ENCODE data around the gene TXNDC8. TPM values are rescaled to one million over a fixed set of nuclear protein-coding genes. Genes with fewer than 3 reads are reported as not detected.

TXNDC8 gene
- total RNA-seq, 1 experiment from 2014 or later = not detected

DNA sequence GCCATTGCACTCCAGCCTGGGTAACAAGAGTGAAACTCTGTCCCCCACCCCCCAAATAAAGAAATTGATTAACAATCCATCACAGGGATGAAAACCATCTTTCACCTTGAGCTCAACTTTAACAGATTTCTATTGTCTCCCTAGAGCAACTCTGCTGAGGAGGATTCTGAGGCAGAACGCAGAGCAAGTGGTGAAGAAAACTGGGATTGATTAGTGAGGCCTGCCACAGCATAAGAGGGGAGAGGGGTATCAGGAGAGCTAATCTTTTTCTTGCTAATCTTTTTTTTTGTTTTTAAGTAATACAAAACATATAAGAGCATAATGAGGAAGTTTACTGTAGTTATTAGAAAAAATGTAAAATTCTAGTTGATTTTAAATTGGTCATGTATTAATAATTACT is 8.9 kb downstream of the TXNDC8 start:
- no peak overlapping the region for H3K27ac Mint-ChIP-seq
- H3K4me3 Mint-ChIP-seq = no peak overlapping the region
- H3K4me1 Mint-ChIP-seq = no peaks in the 10 kb centered on the region
- POLR2A ChIA-PET = no interaction called here
- CTCF ChIA-PET = no interaction called here
- no peak for ATAC-seq
- H3K27me3 Mint-ChIP-seq (ENCODE audit: low read depth) = peaks cover 5% of the 10 kb centered on the region; the same call in 1 of the 2 replicates
- TF ChIP-seq, protein P1, sequence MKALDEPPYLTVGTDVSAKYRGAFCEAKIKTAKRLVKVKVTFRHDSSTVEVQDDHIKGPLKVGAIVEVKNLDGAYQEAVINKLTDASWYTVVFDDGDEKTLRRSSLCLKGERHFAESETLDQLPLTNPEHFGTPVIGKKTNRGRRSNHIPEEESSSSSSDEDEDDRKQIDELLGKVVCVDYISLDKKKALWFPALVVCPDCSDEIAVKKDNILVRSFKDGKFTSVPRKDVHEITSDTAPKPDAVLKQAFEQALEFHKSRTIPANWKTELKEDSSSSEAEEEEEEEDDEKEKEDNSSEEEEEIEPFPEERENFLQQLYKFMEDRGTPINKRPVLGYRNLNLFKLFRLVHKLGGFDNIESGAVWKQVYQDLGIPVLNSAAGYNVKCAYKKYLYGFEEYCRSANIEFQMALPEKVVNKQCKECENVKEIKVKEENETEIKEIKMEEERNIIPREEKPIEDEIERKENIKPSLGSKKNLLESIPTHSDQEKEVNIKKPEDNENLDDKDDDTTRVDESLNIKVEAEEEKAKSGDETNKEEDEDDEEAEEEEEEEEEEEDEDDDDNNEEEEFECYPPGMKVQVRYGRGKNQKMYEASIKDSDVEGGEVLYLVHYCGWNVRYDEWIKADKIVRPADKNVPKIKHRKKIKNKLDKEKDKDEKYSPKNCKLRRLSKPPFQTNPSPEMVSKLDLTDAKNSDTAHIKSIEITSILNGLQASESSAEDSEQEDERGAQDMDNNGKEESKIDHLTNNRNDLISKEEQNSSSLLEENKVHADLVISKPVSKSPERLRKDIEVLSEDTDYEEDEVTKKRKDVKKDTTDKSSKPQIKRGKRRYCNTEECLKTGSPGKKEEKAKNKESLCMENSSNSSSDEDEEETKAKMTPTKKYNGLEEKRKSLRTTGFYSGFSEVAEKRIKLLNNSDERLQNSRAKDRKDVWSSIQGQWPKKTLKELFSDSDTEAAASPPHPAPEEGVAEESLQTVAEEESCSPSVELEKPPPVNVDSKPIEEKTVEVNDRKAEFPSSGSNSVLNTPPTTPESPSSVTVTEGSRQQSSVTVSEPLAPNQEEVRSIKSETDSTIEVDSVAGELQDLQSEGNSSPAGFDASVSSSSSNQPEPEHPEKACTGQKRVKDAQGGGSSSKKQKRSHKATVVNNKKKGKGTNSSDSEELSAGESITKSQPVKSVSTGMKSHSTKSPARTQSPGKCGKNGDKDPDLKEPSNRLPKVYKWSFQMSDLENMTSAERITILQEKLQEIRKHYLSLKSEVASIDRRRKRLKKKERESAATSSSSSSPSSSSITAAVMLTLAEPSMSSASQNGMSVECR (CRISPR knock-in tag; IDR thresholded peaks at IDR 0.05; ENCODE audit: borderline replicate concordance) = no peak
- TF ChIP-seq, protein P2, sequence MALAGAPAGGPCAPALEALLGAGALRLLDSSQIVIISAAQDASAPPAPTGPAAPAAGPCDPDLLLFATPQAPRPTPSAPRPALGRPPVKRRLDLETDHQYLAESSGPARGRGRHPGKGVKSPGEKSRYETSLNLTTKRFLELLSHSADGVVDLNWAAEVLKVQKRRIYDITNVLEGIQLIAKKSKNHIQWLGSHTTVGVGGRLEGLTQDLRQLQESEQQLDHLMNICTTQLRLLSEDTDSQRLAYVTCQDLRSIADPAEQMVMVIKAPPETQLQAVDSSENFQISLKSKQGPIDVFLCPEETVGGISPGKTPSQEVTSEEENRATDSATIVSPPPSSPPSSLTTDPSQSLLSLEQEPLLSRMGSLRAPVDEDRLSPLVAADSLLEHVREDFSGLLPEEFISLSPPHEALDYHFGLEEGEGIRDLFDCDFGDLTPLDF (CRISPR knock-in tag; IDR thresholded peaks at IDR 0.05) = no peak
- TF ChIP-seq, protein P3, sequence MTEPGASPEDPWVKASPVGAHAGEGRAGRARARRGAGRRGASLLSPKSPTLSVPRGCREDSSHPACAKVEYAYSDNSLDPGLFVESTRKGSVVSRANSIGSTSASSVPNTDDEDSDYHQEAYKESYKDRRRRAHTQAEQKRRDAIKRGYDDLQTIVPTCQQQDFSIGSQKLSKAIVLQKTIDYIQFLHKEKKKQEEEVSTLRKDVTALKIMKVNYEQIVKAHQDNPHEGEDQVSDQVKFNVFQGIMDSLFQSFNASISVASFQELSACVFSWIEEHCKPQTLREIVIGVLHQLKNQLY (CRISPR knock-in tag; IDR thresholded peaks at IDR 0.05) = no peak
- TF ChIP-seq GRHL2 (CRISPR knock-in tag; IDR thresholded peaks at IDR 0.05; ENCODE audit: insufficient replicate concordance, severe bottlenecking) (no peak), FOXJ3 (CRISPR knock-in tag; IDR thresholded peaks at IDR 0.05; ENCODE audit: borderline replicate concordance) (no peak), RORB (CRISPR knock-in tag; IDR thresholded peaks at IDR 0.05) (no peak)
- TF ChIP-seq, protein P4, sequence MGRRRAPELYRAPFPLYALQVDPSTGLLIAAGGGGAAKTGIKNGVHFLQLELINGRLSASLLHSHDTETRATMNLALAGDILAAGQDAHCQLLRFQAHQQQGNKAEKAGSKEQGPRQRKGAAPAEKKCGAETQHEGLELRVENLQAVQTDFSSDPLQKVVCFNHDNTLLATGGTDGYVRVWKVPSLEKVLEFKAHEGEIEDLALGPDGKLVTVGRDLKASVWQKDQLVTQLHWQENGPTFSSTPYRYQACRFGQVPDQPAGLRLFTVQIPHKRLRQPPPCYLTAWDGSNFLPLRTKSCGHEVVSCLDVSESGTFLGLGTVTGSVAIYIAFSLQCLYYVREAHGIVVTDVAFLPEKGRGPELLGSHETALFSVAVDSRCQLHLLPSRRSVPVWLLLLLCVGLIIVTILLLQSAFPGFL (CRISPR knock-in tag; IDR thresholded peaks at IDR 0.05; ENCODE audit: borderline replicate concordance) = no peak
- TF ChIP-seq, protein P5, sequence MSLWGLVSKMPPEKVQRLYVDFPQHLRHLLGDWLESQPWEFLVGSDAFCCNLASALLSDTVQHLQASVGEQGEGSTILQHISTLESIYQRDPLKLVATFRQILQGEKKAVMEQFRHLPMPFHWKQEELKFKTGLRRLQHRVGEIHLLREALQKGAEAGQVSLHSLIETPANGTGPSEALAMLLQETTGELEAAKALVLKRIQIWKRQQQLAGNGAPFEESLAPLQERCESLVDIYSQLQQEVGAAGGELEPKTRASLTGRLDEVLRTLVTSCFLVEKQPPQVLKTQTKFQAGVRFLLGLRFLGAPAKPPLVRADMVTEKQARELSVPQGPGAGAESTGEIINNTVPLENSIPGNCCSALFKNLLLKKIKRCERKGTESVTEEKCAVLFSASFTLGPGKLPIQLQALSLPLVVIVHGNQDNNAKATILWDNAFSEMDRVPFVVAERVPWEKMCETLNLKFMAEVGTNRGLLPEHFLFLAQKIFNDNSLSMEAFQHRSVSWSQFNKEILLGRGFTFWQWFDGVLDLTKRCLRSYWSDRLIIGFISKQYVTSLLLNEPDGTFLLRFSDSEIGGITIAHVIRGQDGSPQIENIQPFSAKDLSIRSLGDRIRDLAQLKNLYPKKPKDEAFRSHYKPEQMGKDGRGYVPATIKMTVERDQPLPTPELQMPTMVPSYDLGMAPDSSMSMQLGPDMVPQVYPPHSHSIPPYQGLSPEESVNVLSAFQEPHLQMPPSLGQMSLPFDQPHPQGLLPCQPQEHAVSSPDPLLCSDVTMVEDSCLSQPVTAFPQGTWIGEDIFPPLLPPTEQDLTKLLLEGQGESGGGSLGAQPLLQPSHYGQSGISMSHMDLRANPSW (CRISPR knock-in tag; conservative IDR thresholded peaks at IDR 0.05; ENCODE audit: low read depth) = no peak
- TF ChIP-seq, protein P6, sequence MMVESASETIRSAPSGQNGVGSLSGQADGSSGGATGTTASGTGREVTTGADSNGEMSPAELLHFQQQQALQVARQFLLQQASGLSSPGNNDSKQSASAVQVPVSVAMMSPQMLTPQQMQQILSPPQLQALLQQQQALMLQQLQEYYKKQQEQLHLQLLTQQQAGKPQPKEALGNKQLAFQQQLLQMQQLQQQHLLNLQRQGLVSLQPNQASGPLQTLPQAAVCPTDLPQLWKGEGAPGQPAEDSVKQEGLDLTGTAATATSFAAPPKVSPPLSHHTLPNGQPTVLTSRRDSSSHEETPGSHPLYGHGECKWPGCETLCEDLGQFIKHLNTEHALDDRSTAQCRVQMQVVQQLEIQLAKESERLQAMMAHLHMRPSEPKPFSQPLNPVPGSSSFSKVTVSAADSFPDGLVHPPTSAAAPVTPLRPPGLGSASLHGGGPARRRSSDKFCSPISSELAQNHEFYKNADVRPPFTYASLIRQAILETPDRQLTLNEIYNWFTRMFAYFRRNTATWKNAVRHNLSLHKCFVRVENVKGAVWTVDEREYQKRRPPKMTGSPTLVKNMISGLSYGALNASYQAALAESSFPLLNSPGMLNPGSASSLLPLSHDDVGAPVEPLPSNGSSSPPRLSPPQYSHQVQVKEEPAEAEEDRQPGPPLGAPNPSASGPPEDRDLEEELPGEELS (CRISPR knock-in tag; IDR thresholded peaks at IDR 0.05) = no peak
- TF ChIP-seq, protein P7, sequence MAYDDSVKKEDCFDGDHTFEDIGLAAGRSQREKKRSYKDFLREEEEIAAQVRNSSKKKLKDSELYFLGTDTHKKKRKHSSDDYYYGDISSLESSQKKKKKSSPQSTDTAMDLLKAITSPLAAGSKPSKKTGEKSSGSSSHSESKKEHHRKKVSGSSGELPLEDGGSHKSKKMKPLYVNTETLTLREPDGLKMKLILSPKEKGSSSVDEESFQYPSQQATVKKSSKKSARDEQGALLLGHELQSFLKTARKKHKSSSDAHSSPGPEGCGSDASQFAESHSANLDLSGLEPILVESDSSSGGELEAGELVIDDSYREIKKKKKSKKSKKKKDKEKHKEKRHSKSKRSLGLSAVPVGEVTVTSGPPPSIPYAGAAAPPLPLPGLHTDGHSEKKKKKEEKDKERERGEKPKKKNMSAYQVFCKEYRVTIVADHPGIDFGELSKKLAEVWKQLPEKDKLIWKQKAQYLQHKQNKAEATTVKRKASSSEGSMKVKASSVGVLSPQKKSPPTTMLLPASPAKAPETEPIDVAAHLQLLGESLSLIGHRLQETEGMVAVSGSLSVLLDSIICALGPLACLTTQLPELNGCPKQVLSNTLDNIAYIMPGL (CRISPR knock-in tag; IDR thresholded peaks at IDR 0.05) = no peak
- TF ChIP-seq, protein P8, sequence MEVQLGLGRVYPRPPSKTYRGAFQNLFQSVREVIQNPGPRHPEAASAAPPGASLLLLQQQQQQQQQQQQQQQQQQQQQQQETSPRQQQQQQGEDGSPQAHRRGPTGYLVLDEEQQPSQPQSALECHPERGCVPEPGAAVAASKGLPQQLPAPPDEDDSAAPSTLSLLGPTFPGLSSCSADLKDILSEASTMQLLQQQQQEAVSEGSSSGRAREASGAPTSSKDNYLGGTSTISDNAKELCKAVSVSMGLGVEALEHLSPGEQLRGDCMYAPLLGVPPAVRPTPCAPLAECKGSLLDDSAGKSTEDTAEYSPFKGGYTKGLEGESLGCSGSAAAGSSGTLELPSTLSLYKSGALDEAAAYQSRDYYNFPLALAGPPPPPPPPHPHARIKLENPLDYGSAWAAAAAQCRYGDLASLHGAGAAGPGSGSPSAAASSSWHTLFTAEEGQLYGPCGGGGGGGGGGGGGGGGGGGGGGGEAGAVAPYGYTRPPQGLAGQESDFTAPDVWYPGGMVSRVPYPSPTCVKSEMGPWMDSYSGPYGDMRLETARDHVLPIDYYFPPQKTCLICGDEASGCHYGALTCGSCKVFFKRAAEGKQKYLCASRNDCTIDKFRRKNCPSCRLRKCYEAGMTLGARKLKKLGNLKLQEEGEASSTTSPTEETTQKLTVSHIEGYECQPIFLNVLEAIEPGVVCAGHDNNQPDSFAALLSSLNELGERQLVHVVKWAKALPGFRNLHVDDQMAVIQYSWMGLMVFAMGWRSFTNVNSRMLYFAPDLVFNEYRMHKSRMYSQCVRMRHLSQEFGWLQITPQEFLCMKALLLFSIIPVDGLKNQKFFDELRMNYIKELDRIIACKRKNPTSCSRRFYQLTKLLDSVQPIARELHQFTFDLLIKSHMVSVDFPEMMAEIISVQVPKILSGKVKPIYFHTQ (CRISPR knock-in tag; IDR thresholded peaks at IDR 0.05) = no peak
- TF ChIP-seq, protein P9, sequence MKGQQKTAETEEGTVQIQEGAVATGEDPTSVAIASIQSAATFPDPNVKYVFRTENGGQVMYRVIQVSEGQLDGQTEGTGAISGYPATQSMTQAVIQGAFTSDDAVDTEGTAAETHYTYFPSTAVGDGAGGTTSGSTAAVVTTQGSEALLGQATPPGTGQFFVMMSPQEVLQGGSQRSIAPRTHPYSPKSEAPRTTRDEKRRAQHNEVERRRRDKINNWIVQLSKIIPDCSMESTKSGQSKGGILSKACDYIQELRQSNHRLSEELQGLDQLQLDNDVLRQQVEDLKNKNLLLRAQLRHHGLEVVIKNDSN (CRISPR knock-in tag; IDR thresholded peaks at IDR 0.05) = no peak
- no peak for DNase-seq (ENCODE audit: low spot score)
- H3K36me3 Mint-ChIP-seq = no peaks in the 10 kb centered on the region
- H3K9me3 Mint-ChIP-seq = peaks cover 16% of the 10 kb centered on the region
